GM12878 (cell line): ENCODE measurements around the gene DDC. TPM values are rescaled to one million over a fixed set of nuclear protein-coding genes. Genes with fewer than 3 reads are reported as not detected.

Experiments used
- ATAC-seq: fragments of 200-7000 bp; cut with Tn5 transposase; 3 replicates; pipeline ENCODE4 v1.9.1; 2020; ENCODE audit warnings: mild to moderate bottlenecking, moderate library complexity
- BruUV-seq: library from RNA; stranded (reverse); fragments of 400-500 nt; replicated peaks from 2 replicates; lab custom pipeline; 2021; lab: Mats Ljungman, UMichigan
- CTCF ChIA-PET: fragments of 300-600 bp; sonication (Branson Sonifier 250); formaldehyde crosslinking; extraction: SDS; loops from one replicate; lab custom pipeline; 2021; ENCODE audit warnings: inconsistent platforms; lab: Yijun Ruan, JAX
- POLR2A ChIA-PET: fragments of 350-600 bp; formaldehyde crosslinking; extraction: SDS; loops from one replicate; lab custom pipeline; 2021; ENCODE audit warnings: inconsistent platforms; lab: Charles Lee
- RAD21 ChIA-PET: fragments of 300-600 bp; sonication (Branson Sonifier 250); formaldehyde crosslinking; loops from one replicate; lab custom pipeline; 2023; ENCODE audit warnings: antibody characterized with exemption; ENCODE audit not compliant: unreplicated experiment; lab: Charles Lee
- SMC1A ChIA-PET: fragments of 300-600 bp; sonication (Branson Sonifier 250); formaldehyde crosslinking; loops from one replicate; lab custom pipeline; 2023; ENCODE audit not compliant: unreplicated experiment, uncharacterized antibody; lab: Charles Lee
- DNase-seq: peaks from one replicate; pipeline ENCODE4 v3.0.0-alpha.2; 2011; ENCODE audit warnings: low read depth, low spot score
- FAIRE-seq: peaks from 3 replicates; lab custom pipeline; 2011; peaks lifted over from hg19 to GRCh38; lab: Jason Lieb, UNC
- H2AFZ ChIP-seq: 2 replicates; pipeline ENCODE4 v1.6.0; 2011; ENCODE audit warnings: low read depth, low read length, control low read depth; ENCODE audit not compliant: control insufficient read depth
- H3K27ac ChIP-seq: 2 replicates; pipeline ENCODE4 v1.5.1; 2011; ENCODE audit warnings: control low read depth; ENCODE audit not compliant: control insufficient read depth, insufficient read depth
- H3K27me3 ChIP-seq, 2 experiments: replicated peaks in 1 of 2; 2 replicates each; pipeline versions ENCODE4 v1.6.0 to v1.6.1; 2011; ENCODE audit warnings: low read length in 1 of 2; ENCODE audit not compliant: control insufficient read depth in 2 of 2, insufficient read depth in 2 of 2
- H3K36me3 ChIP-seq, 2 experiments: 2 replicates each; pipeline ENCODE4 v1.5.1; 2011; ENCODE audit warnings: low read length in 1 of 2; ENCODE audit not compliant: control insufficient read depth in 2 of 2, insufficient read depth in 2 of 2
- H3K4me1 ChIP-seq: 2 replicates; pipeline ENCODE4 v1.6.1; 2011; ENCODE audit warnings: mild to moderate bottlenecking, low read length, moderate library complexity, mixed read lengths; ENCODE audit not compliant: control insufficient read depth, insufficient read depth
- H3K4me2 ChIP-seq: 2 replicates; pipeline ENCODE4 v1.6.0; 2011; ENCODE audit warnings: control low read depth; ENCODE audit not compliant: control insufficient read depth, insufficient read depth
- H3K4me3 ChIP-seq: fragments of 200-600 bp; sonication (generic); 2 replicates; pipeline ENCODE4 v1.5.1; 2016
- H3K79me2 ChIP-seq: 2 replicates; pipeline ENCODE4 v1.6.0; 2011; ENCODE audit warnings: low read length; ENCODE audit not compliant: control insufficient read depth, insufficient read depth
- H3K9ac ChIP-seq: 2 replicates; pipeline ENCODE4 v1.8.0; 2011; ENCODE audit warnings: low read length, control low read depth, mixed read lengths; ENCODE audit not compliant: control insufficient read depth, insufficient read depth
- H3K9me3 ChIP-seq: replicated peaks from 3 replicates; pipeline ENCODE4 v1.5.1; 2011; ENCODE audit warnings: mild to moderate bottlenecking, low read length; ENCODE audit not compliant: control insufficient read depth, insufficient read depth
- H4K20me1 ChIP-seq: 2 replicates; pipeline ENCODE4 v1.6.0; 2011; ENCODE audit not compliant: control insufficient read depth, insufficient read depth
- BCL11A ChIP-seq: IDR thresholded peaks from 2 replicates; pipeline ENCODE4 v1.6.1; 2011; ENCODE audit warnings: low read depth, low read length
- CBFB ChIP-seq: IDR thresholded peaks from 2 replicates; pipeline ENCODE4 v1.6.1; 2016; ENCODE audit warnings: antibody characterized with exemption, low read depth
- CREB1 ChIP-seq: IDR thresholded peaks from 2 replicates; pipeline ENCODE4 v1.6.1; 2012; ENCODE audit warnings: low read depth, mild to moderate bottlenecking, inconsistent platforms
- MYB ChIP-seq: fragments of 150-350 bp; IDR thresholded peaks from 2 replicates; pipeline ENCODE4 v1.6.1; 2014; ENCODE audit warnings: mild to moderate bottlenecking, low read depth, low read length, borderline replicate concordance
- MYC ChIP-seq: IDR thresholded peaks from 2 replicates; pipeline ENCODE4 v1.6.1; 2011; ENCODE audit warnings: mild to moderate bottlenecking, low read length, moderate library complexity, inconsistent platforms; ENCODE audit not compliant: insufficient read depth, insufficient replicate concordance, insufficient read length, severe bottlenecking
- ZNF24 ChIP-seq: fragments of 450-650 bp; IDR thresholded peaks from 2 replicates; pipeline ENCODE4 v1.6.1; 2017; ENCODE audit warnings: antibody characterized with exemption, mild to moderate bottlenecking
- ZNF274 ChIP-seq: IDR thresholded peaks from one replicate; pipeline ENCODE4 v1.8.0; 2011; ENCODE audit not compliant: insufficient read length, insufficient read depth
- WGBS: methylation state at CpG from one replicate; pipeline ENCODE4 v1.1.6; 2016; ENCODE audit warnings: low lambda C conversion rate; ENCODE audit not compliant: insufficient replicate concordance, insufficient coverage; ENCODE audit errors: missing lambda C conversion rate; 5-methylcytosine and 5-hydroxymethylcytosine counted together
- in situ Hi-C: fragments of 300-500 bp; cut with MboI; formaldehyde crosslinking; loops from 9 replicates; pipeline ENCODE4 v1.14.3; 2018; ENCODE audit warnings: mixed read lengths
- intact Hi-C: fragments of 100-400 bp; cut with micrococcal nuclease; formaldehyde crosslinking; loops from one replicate; pipeline ENCODE4 v1.14.2; 2022; ENCODE audit not compliant: unreplicated experiment
- polyA plus RNA-seq, 11 experiments: library from polyadenylated mRNA; depleted of rRNA in 4 of 11; unstranded in 6 of 11; stranded (reverse) in 5 of 11; fragments of >200 nt; fragmentation: Nextera tagmentation in 4 of 11; fragmentation: Illumina TruSeq in 1 of 11; extraction: Ambion mirVana in 4 of 11; extraction: Trizol in 1 of 11; gene quantifications; 1 replicate in 1 of 11; 2 replicates in 10 of 11; pipeline versions ENCODE4 v1.2.1 to v1.2.3, GENCODE V29; 2011 to 2016; ENCODE audit warnings: inconsistent platforms in 2 of 11, missing spikeins in 2 of 11, low read depth in 1 of 11
- total RNA-seq, 4 experiments: library from RNA; depleted of rRNA in 3 of 4; stranded (reverse); fragments of >200 nt in 3 of 4; fragmentation: Illumina TruSeq in 1 of 4; extraction: Trizol in 1 of 4; gene quantifications; 2 replicates each; pipeline versions ENCODE4 v1.2.1 to v1.2.3, GENCODE V29; 2013 to 2021
- TF ChIP-seq, protein P1 (sequence below): IDR thresholded peaks from 2 replicates; pipeline ENCODE4 v1.6.1; 2012; ENCODE audit warnings: low read depth, low read length, improper control_type of control experiment
- TF ChIP-seq, protein P2 (sequence below): fragments of 450-650 bp; IDR thresholded peaks from 2 replicates; pipeline ENCODE4 v1.6.1; 2017; ENCODE audit warnings: mild to moderate bottlenecking, low read depth, inconsistent platforms; ENCODE audit not compliant: poor library complexity, severe bottlenecking
- TF ChIP-seq, protein P3 (sequence below): fragments of 450-650 bp; IDR thresholded peaks from 2 replicates; pipeline ENCODE4 v1.6.1; 2018; ENCODE audit warnings: mild to moderate bottlenecking, low read depth, moderate library complexity; ENCODE audit not compliant: partially characterized antibody
- TF ChIP-seq, protein P4 (sequence below): fragments of 450-650 bp; IDR thresholded peaks from 2 replicates; pipeline ENCODE4 v1.6.1; 2017; ENCODE audit warnings: mild to moderate bottlenecking, moderate library complexity

DDC gene
- total and polyA plus RNA-seq, 10 of the 15 experiments (the other 5 are each of a cell fraction or from before 2014, with no cell fraction given): not detected

DNA sequence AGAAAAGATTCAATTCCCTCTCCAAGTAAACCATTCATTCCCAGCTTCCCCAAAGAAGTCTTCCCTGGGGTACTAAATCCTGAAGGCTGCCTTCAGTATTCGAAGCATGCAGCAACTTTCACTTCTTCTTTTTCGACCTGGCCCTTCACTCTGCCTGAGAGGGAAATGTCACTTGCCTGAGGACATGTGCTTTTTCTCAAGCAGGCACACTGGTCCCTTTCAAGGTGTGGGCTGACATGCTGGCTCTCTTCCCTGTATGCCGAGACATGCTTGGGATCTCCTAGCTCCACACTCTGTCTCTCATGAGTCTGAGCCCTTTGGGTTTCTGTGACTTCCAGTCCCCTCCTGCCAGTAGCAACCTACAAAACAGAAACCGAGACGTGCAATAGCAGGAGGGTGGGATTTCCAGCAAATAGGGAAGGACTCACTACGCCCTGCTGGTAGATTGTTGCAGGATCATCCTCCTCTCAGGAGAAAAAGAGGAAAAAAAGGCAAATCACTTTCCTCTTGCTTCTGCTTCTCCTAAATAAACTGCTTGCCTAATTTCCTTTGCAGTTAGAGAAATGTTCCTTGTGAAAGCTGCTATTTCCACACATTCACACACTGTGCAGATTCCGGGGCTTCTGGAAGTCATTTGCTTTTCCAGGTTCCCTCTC lies 148.6 kb downstream of the DDC start:
- intact Hi-C loops: loop anchor here (5.0 kb wide), 1 partner anchor 109 kb away; no protein-coding TSS in a partner anchor
- no peaks in the 10 kb centered on the region for H3K9me3 ChIP-seq
- ChIA-PET SMC1A (interaction anchor here (0.7 to 7.8 kb wide), 28 partner anchors 11 to 324 kb away, joined by 3 to 122 read pairs (median 6); partner anchors contain the start of gene ZPBP), RAD21 (interaction anchor here (0.6 to 8.4 kb wide), 15 partner anchors 10 to 298 kb away, joined by 3 to 92 read pairs (median 7); no protein-coding TSS in a partner anchor), POLR2A (no interaction called here), CTCF (interaction anchor here (0.9 to 14.6 kb wide), 30 partner anchors 9 to 324 kb away, joined by 3 to 257 read pairs (median 6); partner anchors contain the start of gene ZPBP)
- no peaks in the 10 kb centered on the region for H3K79me2 ChIP-seq
- DNase-seq (peak; percentile 67), FAIRE-seq (peak; percentile 93), ATAC-seq (peak; percentile 88)
- H2AFZ ChIP-seq: peak overlapping the region; percentile 78
- peak overlapping the region; percentile 48; the same call in 1 of the 2 replicates for H3K9ac ChIP-seq
- in situ Hi-C loops: loop anchor here (10.0 kb wide), 1 partner anchor 212 kb away; no protein-coding TSS in a partner anchor
- 9% methylated on average over 7 of the region's 7 CpGs for WGBS
- peaks cover 35% of the 10 kb centered on the region for H3K4me1 ChIP-seq
- H4K20me1 ChIP-seq: no peaks in the 10 kb centered on the region
- peak overlapping the region; percentile 84 for H3K4me2 ChIP-seq
- no TSS peak for BruUV-seq
- peak overlapping the region; percentile 67 for H3K27ac ChIP-seq
- H3K36me3 ChIP-seq: no peaks in the 10 kb centered on the region
- H3K4me3 ChIP-seq: peak overlapping the region; percentile 26; the same call in 1 of the 2 replicates
- H3K27me3 ChIP-seq: no peaks in the 10 kb centered on the region
- no peak for TF ChIP-seq ZNF274
- no peak for TF ChIP-seq MYC
- TF ChIP-seq, protein P1, sequence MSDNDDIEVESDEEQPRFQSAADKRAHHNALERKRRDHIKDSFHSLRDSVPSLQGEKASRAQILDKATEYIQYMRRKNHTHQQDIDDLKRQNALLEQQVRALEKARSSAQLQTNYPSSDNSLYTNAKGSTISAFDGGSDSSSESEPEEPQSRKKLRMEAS: peak; percentile 94
- no peak for TF ChIP-seq MYB
- TF ChIP-seq CBFB: no peak
- TF ChIP-seq, protein P2, sequence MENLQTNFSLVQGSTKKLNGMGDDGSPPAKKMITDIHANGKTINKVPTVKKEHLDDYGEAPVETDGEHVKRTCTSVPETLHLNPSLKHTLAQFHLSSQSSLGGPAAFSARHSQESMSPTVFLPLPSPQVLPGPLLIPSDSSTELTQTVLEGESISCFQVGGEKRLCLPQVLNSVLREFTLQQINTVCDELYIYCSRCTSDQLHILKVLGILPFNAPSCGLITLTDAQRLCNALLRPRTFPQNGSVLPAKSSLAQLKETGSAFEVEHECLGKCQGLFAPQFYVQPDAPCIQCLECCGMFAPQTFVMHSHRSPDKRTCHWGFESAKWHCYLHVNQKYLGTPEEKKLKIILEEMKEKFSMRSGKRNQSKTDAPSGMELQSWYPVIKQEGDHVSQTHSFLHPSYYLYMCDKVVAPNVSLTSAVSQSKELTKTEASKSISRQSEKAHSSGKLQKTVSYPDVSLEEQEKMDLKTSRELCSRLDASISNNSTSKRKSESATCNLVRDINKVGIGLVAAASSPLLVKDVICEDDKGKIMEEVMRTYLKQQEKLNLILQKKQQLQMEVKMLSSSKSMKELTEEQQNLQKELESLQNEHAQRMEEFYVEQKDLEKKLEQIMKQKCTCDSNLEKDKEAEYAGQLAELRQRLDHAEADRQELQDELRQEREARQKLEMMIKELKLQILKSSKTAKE: peak; percentile 54
- TF ChIP-seq CREB1: 0 out of 2 replicates have a peak, but pooled peaks have one; percentile 21
- TF ChIP-seq, protein P3, sequence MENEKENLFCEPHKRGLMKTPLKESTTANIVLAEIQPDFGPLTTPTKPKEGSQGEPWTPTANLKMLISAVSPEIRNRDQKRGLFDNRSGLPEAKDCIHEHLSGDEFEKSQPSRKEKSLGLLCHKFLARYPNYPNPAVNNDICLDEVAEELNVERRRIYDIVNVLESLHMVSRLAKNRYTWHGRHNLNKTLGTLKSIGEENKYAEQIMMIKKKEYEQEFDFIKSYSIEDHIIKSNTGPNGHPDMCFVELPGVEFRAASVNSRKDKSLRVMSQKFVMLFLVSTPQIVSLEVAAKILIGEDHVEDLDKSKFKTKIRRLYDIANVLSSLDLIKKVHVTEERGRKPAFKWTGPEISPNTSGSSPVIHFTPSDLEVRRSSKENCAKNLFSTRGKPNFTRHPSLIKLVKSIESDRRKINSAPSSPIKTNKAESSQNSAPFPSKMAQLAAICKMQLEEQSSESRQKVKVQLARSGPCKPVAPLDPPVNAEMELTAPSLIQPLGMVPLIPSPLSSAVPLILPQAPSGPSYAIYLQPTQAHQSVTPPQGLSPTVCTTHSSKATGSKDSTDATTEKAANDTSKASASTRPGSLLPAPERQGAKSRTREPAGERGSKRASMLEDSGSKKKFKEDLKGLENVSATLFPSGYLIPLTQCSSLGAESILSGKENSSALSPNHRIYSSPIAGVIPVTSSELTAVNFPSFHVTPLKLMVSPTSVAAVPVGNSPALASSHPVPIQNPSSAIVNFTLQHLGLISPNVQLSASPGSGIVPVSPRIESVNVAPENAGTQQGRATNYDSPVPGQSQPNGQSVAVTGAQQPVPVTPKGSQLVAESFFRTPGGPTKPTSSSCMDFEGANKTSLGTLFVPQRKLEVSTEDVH: no peak
- TF ChIP-seq, protein P4, sequence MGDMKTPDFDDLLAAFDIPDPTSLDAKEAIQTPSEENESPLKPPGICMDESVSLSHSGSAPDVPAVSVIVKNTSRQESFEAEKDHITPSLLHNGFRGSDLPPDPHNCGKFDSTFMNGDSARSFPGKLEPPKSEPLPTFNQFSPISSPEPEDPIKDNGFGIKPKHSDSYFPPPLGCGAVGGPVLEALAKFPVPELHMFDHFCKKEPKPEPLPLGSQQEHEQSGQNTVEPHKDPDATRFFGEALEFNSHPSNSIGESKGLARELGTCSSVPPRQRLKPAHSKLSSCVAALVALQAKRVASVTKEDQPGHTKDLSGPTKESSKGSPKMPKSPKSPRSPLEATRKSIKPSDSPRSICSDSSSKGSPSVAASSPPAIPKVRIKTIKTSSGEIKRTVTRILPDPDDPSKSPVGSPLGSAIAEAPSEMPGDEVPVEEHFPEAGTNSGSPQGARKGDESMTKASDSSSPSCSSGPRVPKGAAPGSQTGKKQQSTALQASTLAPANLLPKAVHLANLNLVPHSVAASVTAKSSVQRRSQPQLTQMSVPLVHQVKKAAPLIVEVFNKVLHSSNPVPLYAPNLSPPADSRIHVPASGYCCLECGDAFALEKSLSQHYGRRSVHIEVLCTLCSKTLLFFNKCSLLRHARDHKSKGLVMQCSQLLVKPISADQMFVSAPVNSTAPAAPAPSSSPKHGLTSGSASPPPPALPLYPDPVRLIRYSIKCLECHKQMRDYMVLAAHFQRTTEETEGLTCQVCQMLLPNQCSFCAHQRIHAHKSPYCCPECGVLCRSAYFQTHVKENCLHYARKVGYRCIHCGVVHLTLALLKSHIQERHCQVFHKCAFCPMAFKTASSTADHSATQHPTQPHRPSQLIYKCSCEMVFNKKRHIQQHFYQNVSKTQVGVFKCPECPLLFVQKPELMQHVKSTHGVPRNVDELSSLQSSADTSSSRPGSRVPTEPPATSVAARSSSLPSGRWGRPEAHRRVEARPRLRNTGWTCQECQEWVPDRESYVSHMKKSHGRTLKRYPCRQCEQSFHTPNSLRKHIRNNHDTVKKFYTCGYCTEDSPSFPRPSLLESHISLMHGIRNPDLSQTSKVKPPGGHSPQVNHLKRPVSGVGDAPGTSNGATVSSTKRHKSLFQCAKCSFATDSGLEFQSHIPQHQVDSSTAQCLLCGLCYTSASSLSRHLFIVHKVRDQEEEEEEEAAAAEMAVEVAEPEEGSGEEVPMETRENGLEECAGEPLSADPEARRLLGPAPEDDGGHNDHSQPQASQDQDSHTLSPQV: no peak
- 0 out of 2 replicates have a peak, but pooled peaks have one; percentile 21 for TF ChIP-seq BCL11A
- TF ChIP-seq ZNF24: 0 out of 2 replicates have a peak, but pooled peaks have one; percentile 32
